Measurements from ENCODE around the gene TSFM. TPM values are rescaled to one million over a fixed set of nuclear protein-coding genes. Genes with fewer than 3 reads are reported as not detected.
A peak's percentile ranks its signal among the peaks of the same experiment; 100 is the strongest.

Gene TSFM
- total and polyA plus RNA-seq, 2 donors (not counting 1 experiment from before 2014, with no cell fraction given) = 15.5 to 16.8 TPM

DNA sequence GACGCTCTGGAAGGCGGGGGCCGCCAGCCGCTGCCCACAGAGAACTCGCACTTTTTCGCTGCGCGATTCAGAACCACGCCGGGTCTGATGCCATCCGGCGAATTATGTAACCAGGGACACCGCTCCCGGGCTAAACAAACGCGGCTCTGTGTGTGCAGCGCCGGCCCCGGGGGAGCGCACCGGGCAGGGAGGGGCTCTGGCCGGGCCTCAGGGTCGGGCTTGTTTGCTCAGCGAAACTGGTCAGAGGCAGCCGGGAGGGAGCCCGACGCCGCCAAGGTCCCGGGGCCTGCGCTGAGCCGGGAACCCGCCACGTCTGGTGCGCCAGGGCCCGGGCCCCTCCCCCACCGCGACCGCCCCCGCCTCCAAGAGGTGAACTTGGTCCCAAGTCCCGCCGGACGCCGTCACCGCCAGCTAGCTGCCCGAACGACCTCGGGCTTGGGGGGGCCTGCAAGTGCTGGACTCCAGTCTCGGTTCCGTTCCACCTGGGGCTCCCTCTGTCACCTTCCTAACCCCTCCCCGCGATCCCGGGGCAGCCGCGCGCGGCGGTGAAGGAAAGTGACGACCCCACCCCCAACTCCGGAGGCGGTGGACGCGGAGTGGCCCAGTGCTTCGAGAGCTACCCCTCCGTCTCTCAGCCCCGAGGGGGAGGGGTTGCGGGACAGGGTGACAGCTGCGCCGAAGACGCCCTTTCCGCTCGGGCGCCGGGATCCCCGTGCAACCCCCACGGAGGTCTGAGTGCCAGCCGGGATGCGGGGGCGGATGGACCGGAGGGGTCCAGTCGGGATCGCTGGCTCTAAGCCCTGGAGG is 63.1 kb downstream of the TSFM start:
- Histone ChIP-seq H3K9ac (ENCODE audit: insufficient read depth, low read length) (peak overlapping the region; percentile 96), H3K4me2 (ENCODE audit: extremely low read depth, insufficient read depth, low read length) (peak overlapping the region; percentile 96), H3K27ac (ENCODE audit: insufficient read depth, low read length) (peak overlapping the region; percentile 95), H3K9me3 (ENCODE audit: control insufficient read depth, insufficient read depth, low read depth, low read length) (no peaks in the 10 kb centered on the region), H3K79me2 (ENCODE audit: control insufficient read depth, insufficient read depth, low read length) (peaks cover 57% of the 10 kb centered on the region), H3K27me3 (ENCODE audit: control insufficient read depth, insufficient read depth, low read length) (no peaks in the 10 kb centered on the region), H4K20me1 (ENCODE audit: control insufficient read depth, extremely low read depth, insufficient read depth, low read length) (peaks cover 4% of the 10 kb centered on the region), H3K36me3 (ENCODE audit: control insufficient read depth, insufficient read depth, low read length) (no peaks in the 10 kb centered on the region), H2AFZ (ENCODE audit: low read length) (no peak overlapping the region), H3K4me3 (replicated peaks in 1 of 4; ENCODE audit: control extremely low read depth in 1 of 4, insufficient read depth in 1 of 4, low read depth in 3 of 4, low read length in 4 of 4) (peak overlapping the region; percentile 59 to 98 (median 90)), H3K4me1 (ENCODE audit: control insufficient read depth, extremely low read depth, insufficient read depth, low read length) (peaks cover 24% of the 10 kb centered on the region)
- TF ChIP-seq, protein P1, sequence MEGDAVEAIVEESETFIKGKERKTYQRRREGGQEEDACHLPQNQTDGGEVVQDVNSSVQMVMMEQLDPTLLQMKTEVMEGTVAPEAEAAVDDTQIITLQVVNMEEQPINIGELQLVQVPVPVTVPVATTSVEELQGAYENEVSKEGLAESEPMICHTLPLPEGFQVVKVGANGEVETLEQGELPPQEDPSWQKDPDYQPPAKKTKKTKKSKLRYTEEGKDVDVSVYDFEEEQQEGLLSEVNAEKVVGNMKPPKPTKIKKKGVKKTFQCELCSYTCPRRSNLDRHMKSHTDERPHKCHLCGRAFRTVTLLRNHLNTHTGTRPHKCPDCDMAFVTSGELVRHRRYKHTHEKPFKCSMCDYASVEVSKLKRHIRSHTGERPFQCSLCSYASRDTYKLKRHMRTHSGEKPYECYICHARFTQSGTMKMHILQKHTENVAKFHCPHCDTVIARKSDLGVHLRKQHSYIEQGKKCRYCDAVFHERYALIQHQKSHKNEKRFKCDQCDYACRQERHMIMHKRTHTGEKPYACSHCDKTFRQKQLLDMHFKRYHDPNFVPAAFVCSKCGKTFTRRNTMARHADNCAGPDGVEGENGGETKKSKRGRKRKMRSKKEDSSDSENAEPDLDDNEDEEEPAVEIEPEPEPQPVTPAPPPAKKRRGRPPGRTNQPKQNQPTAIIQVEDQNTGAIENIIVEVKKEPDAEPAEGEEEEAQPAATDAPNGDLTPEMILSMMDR (conservative IDR thresholded peaks at IDR 0.05 in 1 of 2, IDR thresholded peaks at IDR 0.05 in 1 of 2; ENCODE audit: low read depth in 1 of 2, low read length in 2 of 2) = no peak
- no peak for TF ChIP-seq EZH2 (IDR thresholded peaks at IDR 0.05; ENCODE audit: low read length, missing control alignments)
- peak in 1 of 2 donors; percentile 30 for DNase-seq (ENCODE audit: low read depth in 2 of 2)

DNA sequence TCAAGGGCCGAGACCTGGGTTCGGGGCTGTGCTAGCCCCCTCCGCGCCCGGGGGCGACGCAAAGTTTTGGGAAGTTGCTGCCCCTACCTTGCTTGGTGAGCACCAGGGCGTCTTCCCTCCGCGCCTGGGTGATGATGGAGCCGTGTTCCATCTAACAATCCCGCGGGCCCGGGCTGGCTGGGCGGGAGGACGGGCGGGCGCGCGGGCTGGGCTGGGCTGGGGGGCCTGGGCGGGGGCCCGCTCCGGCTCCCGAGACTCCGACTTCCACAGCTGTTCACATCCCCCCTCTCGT is 63.6 kb downstream of the TSFM start:
- Histone ChIP-seq H3K4me1 (ENCODE audit: control insufficient read depth, extremely low read depth, insufficient read depth, low read length) (peaks cover 19% of the 10 kb centered on the region), H3K79me2 (ENCODE audit: control insufficient read depth, insufficient read depth, low read length) (peaks cover 52% of the 10 kb centered on the region)
- no peak for DNase-seq (ENCODE audit: low read depth in 2 of 2)

DNA sequence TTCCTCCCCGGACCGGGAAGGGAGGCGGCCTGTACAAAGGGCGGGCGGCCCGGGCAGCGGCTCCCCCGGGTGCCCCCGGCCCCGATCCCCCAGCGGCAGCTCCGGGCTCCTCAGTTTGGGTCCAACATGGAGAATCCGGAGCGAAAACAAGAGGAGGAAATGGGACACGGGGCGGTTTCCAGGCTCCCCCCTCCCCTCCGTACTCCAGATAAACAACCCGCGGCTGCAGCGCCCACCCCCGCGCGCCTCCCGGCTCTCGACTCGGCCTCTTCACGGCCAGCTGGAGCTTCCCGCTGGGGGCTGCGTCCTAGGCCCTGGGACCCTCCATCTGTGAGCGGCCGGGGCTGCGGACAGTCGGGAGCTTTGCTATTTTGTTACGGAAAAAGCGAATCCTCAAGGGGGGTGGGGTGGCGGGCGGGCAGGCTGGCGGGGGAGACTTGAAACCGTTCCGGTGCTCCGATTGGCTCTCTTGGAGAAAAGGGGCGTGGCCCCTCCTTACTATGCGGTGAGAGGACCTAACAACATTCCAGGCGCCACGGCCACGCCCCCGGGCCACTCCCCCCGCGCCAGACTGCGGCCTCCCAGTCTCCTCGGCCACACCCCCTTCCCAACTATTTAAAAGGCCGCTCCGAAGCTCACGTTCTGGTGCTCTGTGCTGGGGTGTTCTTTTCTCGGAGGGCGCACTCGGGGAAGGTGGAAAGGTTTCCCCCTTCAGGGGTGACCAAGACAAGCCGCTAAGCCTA is 64.2 kb downstream of the TSFM start, which contains the start of gene CTDSP2:
TSS of gene CTDSP2 (minus strand) at position 153 of the 743 bp plus-strand sequence. CDS start 294 bp downstream, outside the sequence.
- no peaks in the 10 kb centered on the region for H3K27me3 ChIP-seq (ENCODE audit: control insufficient read depth, insufficient read depth, low read length)
- no peaks in the 10 kb centered on the region for H3K9me3 ChIP-seq (ENCODE audit: control insufficient read depth, insufficient read depth, low read depth, low read length)
- H4K20me1 ChIP-seq (ENCODE audit: control insufficient read depth, extremely low read depth, insufficient read depth, low read length) = peaks cover 4% of the 10 kb centered on the region
- H3K4me3 ChIP-seq (replicated peaks in 1 of 4; ENCODE audit: control extremely low read depth in 1 of 4, insufficient read depth in 1 of 4, low read depth in 3 of 4, low read length in 4 of 4) = peak within 1 kb of the TSS; percentile 59 to 98 (median 90)
- DNase-seq (ENCODE audit: low read depth in 2 of 2) = peak; percentile 97 to 99
- TF ChIP-seq, protein P1 (conservative IDR thresholded peaks at IDR 0.05 in 1 of 2, IDR thresholded peaks at IDR 0.05 in 1 of 2; ENCODE audit: low read depth in 1 of 2, low read length in 2 of 2) = no peak
- no peak for TF ChIP-seq EZH2 (IDR thresholded peaks at IDR 0.05; ENCODE audit: low read length, missing control alignments)
- peak within 1 kb of the TSS; percentile 47 for H2AFZ ChIP-seq (ENCODE audit: low read length)
- peak within 1 kb of the TSS; percentile 95 for H3K27ac ChIP-seq (ENCODE audit: insufficient read depth, low read length)
- peaks cover 46% of the 10 kb centered on the region for H3K79me2 ChIP-seq (ENCODE audit: control insufficient read depth, insufficient read depth, low read length)
- peak within 1 kb of the TSS; percentile 72 for H3K4me2 ChIP-seq (ENCODE audit: extremely low read depth, insufficient read depth, low read length)
- H3K9ac ChIP-seq (ENCODE audit: insufficient read depth, low read length) = peak within 1 kb of the TSS; percentile 96
- H3K36me3 ChIP-seq (ENCODE audit: control insufficient read depth, insufficient read depth, low read length) = no peaks in the 10 kb centered on the region
- peaks cover 15% of the 10 kb centered on the region for H3K4me1 ChIP-seq (ENCODE audit: control insufficient read depth, extremely low read depth, insufficient read depth, low read length)

More for the DNA sequence above, 63.6 kb downstream of the TSFM start:
- no peaks in the 10 kb centered on the region for H3K9me3 ChIP-seq (ENCODE audit: control insufficient read depth, insufficient read depth, low read depth, low read length)
- no peaks in the 10 kb centered on the region for H3K36me3 ChIP-seq (ENCODE audit: control insufficient read depth, insufficient read depth, low read length)
- peak overlapping the region; percentile 59 to 98 (median 90) for H3K4me3 ChIP-seq (replicated peaks in 1 of 4; ENCODE audit: control extremely low read depth in 1 of 4, insufficient read depth in 1 of 4, low read depth in 3 of 4, low read length in 4 of 4)
- H3K27me3 ChIP-seq (ENCODE audit: control insufficient read depth, insufficient read depth, low read length) = no peaks in the 10 kb centered on the region
- no peak for TF ChIP-seq EZH2 (IDR thresholded peaks at IDR 0.05; ENCODE audit: low read length, missing control alignments)
- TF ChIP-seq, protein P1 (conservative IDR thresholded peaks at IDR 0.05 in 1 of 2, IDR thresholded peaks at IDR 0.05 in 1 of 2; ENCODE audit: low read depth in 1 of 2, low read length in 2 of 2) = no peak
- H2AFZ ChIP-seq (ENCODE audit: low read length) = no peak overlapping the region
- peaks cover 4% of the 10 kb centered on the region for H4K20me1 ChIP-seq (ENCODE audit: control insufficient read depth, extremely low read depth, insufficient read depth, low read length)
- H3K9ac ChIP-seq (ENCODE audit: insufficient read depth, low read length) = peak overlapping the region; percentile 96
- H3K4me2 ChIP-seq (ENCODE audit: extremely low read depth, insufficient read depth, low read length) = peak overlapping the region; percentile 3
- peak overlapping the region; percentile 95 for H3K27ac ChIP-seq (ENCODE audit: insufficient read depth, low read length)

Measured in fibroblast of lung (primary cell).